ENCODE data around the gene RGS18.
"Not testable (repeated sequence)": the region's sequence is repeated elsewhere in the genome, so short reads cannot be mapped to it uniquely, and the experiment has no call there.

RGS18 gene

DNA sequence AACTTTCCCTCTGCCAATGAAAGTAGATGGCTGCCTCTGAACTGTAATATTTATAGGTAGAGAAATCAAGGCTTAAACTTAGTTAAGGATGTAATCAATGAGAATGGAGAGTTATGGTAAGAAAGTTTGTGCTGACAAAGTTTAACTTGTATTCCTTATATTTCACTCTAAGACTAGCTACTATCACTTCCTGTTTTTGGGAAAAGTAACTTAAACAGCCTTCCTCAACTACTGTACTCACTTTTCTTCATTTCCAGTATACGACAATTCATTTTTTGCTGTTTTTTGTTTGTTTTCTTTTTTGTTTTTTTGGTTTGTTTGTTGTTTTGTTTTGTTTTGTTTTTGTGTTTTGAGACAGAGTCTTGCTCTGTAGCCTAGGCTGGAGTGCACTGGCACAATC lies 3.7 kb downstream of the RGS18 start:
- no peak for TF ChIP-seq CTBP1 (IDR thresholded peaks at IDR 0.05; ENCODE audit: borderline replicate concordance)
- TF ChIP-seq L3MBTL2 (conservative IDR thresholded peaks at IDR 0.05), result no peak
- no peak for TF ChIP-seq LEF1 (IDR thresholded peaks at IDR 0.05; ENCODE audit: borderline replicate concordance)
- no peak for TF ChIP-seq HDGF (IDR thresholded peaks at IDR 0.05; ENCODE audit: borderline replicate concordance)
- ChIA-PET POLR2A (no interaction called here), CTCF (no interaction called here)
- no peak for DNase-seq (ENCODE audit: extremely low spot score)

- no peak for TF ChIP-seq SP1 (IDR thresholded peaks at IDR 0.05)
- no peak for TF ChIP-seq ARNT (IDR thresholded peaks at IDR 0.05)
- no peak for TF ChIP-seq FOXM1 (IDR thresholded peaks at IDR 0.05; ENCODE audit: borderline replicate concordance)
- TF ChIP-seq, protein P1, sequence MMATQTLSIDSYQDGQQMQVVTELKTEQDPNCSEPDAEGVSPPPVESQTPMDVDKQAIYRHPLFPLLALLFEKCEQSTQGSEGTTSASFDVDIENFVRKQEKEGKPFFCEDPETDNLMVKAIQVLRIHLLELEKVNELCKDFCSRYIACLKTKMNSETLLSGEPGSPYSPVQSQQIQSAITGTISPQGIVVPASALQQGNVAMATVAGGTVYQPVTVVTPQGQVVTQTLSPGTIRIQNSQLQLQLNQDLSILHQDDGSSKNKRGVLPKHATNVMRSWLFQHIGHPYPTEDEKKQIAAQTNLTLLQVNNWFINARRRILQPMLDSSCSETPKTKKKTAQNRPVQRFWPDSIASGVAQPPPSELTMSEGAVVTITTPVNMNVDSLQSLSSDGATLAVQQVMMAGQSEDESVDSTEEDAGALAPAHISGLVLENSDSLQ (IDR thresholded peaks at IDR 0.05), result no peak
- TF ChIP-seq ZNF384 (IDR thresholded peaks at IDR 0.05), result no peak
- no peak for TF ChIP-seq FOXK2 (IDR thresholded peaks at IDR 0.05)
- no peak for TF ChIP-seq LEF1 (IDR thresholded peaks at IDR 0.05; ENCODE audit: borderline replicate concordance)
- no peak for TF ChIP-seq HDGF (IDR thresholded peaks at IDR 0.05; ENCODE audit: borderline replicate concordance)
- TF ChIP-seq FOXA1 (IDR thresholded peaks at IDR 0.05), result no peak
- no peak for TF ChIP-seq BHLHE40 (IDR thresholded peaks at IDR 0.05; ENCODE audit: borderline replicate concordance)
- TF ChIP-seq CTBP1 (IDR thresholded peaks at IDR 0.05; ENCODE audit: borderline replicate concordance), result no peak
- no peak for TF ChIP-seq TARDBP (IDR thresholded peaks at IDR 0.05)
- no peak for TF ChIP-seq L3MBTL2 (conservative IDR thresholded peaks at IDR 0.05)
- no peak for TF ChIP-seq SUZ12 (IDR thresholded peaks at IDR 0.05)
- no peak for TF ChIP-seq NFRKB (IDR thresholded peaks at IDR 0.05)
- ChIA-PET POLR2A (no interaction called here), CTCF (no interaction called here)
- no peak for DNase-seq (ENCODE audit: extremely low spot score)
Observed at GRCh38 chr1:192162376-192162775, 4.1 kb downstream of the RGS18 start.

DNA sequence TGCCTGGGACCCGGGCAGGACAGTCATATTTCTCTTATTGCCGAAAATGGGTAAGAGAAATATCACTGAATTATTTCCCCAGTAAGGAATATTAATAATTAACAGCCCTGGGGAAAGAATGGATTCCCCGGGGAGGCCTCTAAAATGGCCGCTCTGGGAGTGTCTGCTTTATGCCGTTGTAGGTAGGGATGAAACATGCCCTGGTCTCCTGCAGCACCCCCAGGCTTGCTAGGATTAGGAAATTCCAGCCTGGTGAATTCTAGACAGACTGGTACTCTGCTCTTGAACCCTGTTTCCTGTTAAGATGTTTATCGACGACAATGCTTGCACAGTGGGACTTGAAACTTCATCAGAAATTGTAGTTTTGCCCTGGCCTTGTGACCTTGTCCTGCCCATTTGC lies 6.7 kb downstream of the RGS18 start:
- POLR2A ChIA-PET; CTCF ChIA-PET; DNase-seq (ENCODE audit: extremely low spot score): not testable (repeated sequence)

GRCh38 chr1:192167011-192167410 lies 8.7 kb downstream of the RGS18 start:
- no peak for TF ChIP-seq TARDBP (IDR thresholded peaks at IDR 0.05)
- TF ChIP-seq HDGF (IDR thresholded peaks at IDR 0.05; ENCODE audit: borderline replicate concordance), result no peak
- TF ChIP-seq ARNT (IDR thresholded peaks at IDR 0.05), result no peak
- no peak for TF ChIP-seq BHLHE40 (IDR thresholded peaks at IDR 0.05; ENCODE audit: borderline replicate concordance)
- TF ChIP-seq, protein P1 (IDR thresholded peaks at IDR 0.05), result no peak
- TF ChIP-seq LEF1 (IDR thresholded peaks at IDR 0.05; ENCODE audit: borderline replicate concordance), result no peak
- TF ChIP-seq SUZ12 (IDR thresholded peaks at IDR 0.05), result no peak
- no peak for TF ChIP-seq ZNF384 (IDR thresholded peaks at IDR 0.05)
- TF ChIP-seq ELF4 (IDR thresholded peaks at IDR 0.05), result no peak
- TF ChIP-seq SP1 (IDR thresholded peaks at IDR 0.05), result no peak
- no peak for TF ChIP-seq FOXA1 (IDR thresholded peaks at IDR 0.05)
- no peak for TF ChIP-seq CTBP1 (IDR thresholded peaks at IDR 0.05; ENCODE audit: borderline replicate concordance)
- no peak for TF ChIP-seq FOXM1 (IDR thresholded peaks at IDR 0.05; ENCODE audit: borderline replicate concordance)
- no peak for DNase-seq (ENCODE audit: extremely low spot score)
- POLR2A ChIA-PET, result no interaction called here
- CTCF ChIA-PET, result no interaction called here

DNA sequence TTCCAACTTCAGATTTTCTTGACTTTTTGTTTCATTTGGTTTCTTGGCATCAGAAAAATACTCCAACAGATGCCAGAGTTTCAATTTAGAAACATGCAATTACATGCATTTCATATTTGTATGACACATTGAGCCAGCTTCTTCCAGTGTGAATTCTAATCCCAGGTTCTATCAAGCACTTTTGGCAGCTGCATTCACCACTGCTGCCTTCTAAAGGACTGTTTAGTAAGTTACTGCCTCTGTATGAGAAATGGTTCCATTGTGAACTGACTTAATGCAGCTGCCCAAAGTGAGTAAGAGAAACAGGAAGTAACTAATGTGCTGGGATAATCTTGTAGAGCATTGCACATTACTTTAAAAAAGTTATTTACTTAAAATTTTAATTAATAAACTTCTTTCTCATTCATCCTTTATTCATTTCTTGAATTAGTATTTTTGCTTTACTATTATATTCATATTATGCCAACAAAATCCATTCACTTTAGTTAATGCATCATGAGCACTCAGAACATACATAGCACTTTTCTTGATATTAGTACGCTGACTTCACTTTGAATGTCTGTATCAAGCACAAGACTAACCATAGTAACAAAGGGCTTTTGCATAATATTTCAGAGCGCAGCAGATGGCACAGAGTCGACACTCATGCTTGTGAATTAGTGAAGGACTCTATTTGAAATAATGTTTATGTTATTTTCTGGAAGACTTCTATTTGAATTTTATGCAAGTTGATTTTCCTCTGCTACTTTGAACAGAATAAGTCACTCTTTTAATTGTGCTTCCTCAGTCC lies 9.8 kb downstream of the RGS18 start:
- TF ChIP-seq FOXK2 (IDR thresholded peaks at IDR 0.05) (no peak), NFRKB (IDR thresholded peaks at IDR 0.05) (no peak), FOXA1 (IDR thresholded peaks at IDR 0.05) (no peak), LEF1 (IDR thresholded peaks at IDR 0.05; ENCODE audit: borderline replicate concordance) (no peak), SUZ12 (IDR thresholded peaks at IDR 0.05) (no peak)
- TF ChIP-seq, protein P1 (IDR thresholded peaks at IDR 0.05), result no peak
- no peak for DNase-seq (ENCODE audit: extremely low spot score)
- ChIA-PET POLR2A (no interaction called here), CTCF (no interaction called here)

DNA sequence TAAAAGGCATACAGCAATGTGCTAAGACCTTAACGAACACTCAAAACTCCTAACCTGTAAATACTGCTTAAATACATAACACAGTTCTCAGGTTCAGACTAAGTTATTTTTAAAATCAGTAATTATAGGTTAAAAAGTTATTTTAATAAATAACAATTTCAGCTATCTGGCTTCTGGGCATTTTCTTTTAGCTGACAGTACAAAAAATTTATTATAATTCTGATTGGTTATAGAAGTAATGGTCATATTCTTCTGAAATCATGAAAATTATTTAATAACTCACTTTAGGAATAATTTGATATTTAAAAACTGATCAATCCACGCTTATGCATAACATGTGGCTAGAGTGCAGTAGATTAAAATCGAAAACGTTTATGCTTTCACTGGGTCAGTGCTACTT lies 10.7 kb downstream of the RGS18 start:
- POLR2A ChIA-PET, result no interaction called here
- no peak for TF ChIP-seq ARNT (IDR thresholded peaks at IDR 0.05)
- no peak for TF ChIP-seq ZNF384 (IDR thresholded peaks at IDR 0.05)
- no peak for TF ChIP-seq LEF1 (IDR thresholded peaks at IDR 0.05; ENCODE audit: borderline replicate concordance)
- DNase-seq (ENCODE audit: extremely low spot score), result no peak

More for the DNA sequence above, 10.7 kb downstream of the RGS18 start:
- CTCF ChIA-PET, result no interaction called here

Measured in HEK293T (cell line).